ENCODE results near the gene NTMT1.

Gene NTMT1

GRCh38 chr9:129679537-129679936, 53.6 kb downstream of the NTMT1 start:
- DNase-seq (ENCODE audit: low spot score), result no peak

- DNase-seq (ENCODE audit: low spot score), result no peak
Observed at GRCh38 chr9:129681924-129682323, 56.0 kb downstream of the NTMT1 start.

- DNase-seq (ENCODE audit: low spot score), result no peak
Observed at GRCh38 chr9:129682381-129682780, 56.4 kb downstream of the NTMT1 start.

GRCh38 chr9:129685220-129685932, 59.4 kb downstream of the NTMT1 start:
- DNase-seq (ENCODE audit: low spot score), result no peak
